ENCODE data around the gene RTL5. TPM values are rescaled to one million over a fixed set of nuclear protein-coding genes. Genes with fewer than 3 reads are reported as not detected.

The RTL5 gene
- total RNA-seq, 2 experiments from 2014 or later: 0.14 to 0.20 TPM

- Mint-ChIP-seq H3K9me3 (ENCODE audit: low read depth) (no peaks in the 10 kb centered on the region), H3K36me3 (no peaks in the 10 kb centered on the region), H3K27ac (no peak overlapping the region), H3K27me3 (peaks cover 43% of the 10 kb centered on the region), H3K4me3 (no peak overlapping the region), H3K4me1 (peaks cover 5% of the 10 kb centered on the region)
- DNase-seq (no peak), ATAC-seq (no peak)
- CTCF ChIA-PET: no interaction called here
These were observed 18.3 kb downstream of the RTL5 start for GRCh38 chrX:72113461-72113860.

- no peak for DNase-seq
- Mint-ChIP-seq H3K4me3 (no peak overlapping the region), H3K27ac (no peak overlapping the region), H3K27me3 (peaks cover 41% of the 10 kb centered on the region), H3K36me3 (peaks cover 1% of the 10 kb centered on the region), H3K9me3 (ENCODE audit: low read depth) (no peaks in the 10 kb centered on the region), H3K4me1 (peaks cover 13% of the 10 kb centered on the region)
- CTCF ChIA-PET: no interaction called here
- no peak for ATAC-seq
These were observed 20.6 kb downstream of the RTL5 start for GRCh38 chrX:72110876-72111708.

- ATAC-seq (no peak), DNase-seq (no peak)
- H3K36me3 Mint-ChIP-seq: peaks cover 1% of the 10 kb centered on the region
- H3K27ac Mint-ChIP-seq: no peak overlapping the region
- no peak overlapping the region for H3K4me3 Mint-ChIP-seq
- CTCF ChIA-PET: no interaction called here
- peaks cover 21% of the 10 kb centered on the region for H3K4me1 Mint-ChIP-seq
- no peaks in the 10 kb centered on the region for H3K9me3 Mint-ChIP-seq (ENCODE audit: low read depth)
- peaks cover 38% of the 10 kb centered on the region for H3K27me3 Mint-ChIP-seq
These were observed 21.5 kb downstream of the RTL5 start for GRCh38 chrX:72110051-72110875.

- H3K4me1 Mint-ChIP-seq: peaks cover 30% of the 10 kb centered on the region
- H3K36me3 Mint-ChIP-seq: peaks cover 1% of the 10 kb centered on the region
- peaks cover 41% of the 10 kb centered on the region for H3K27me3 Mint-ChIP-seq
- no peak overlapping the region for H3K4me3 Mint-ChIP-seq
- CTCF ChIA-PET: no interaction called here
- DNase-seq (no peak), ATAC-seq (no peak)
- no peaks in the 10 kb centered on the region for H3K9me3 Mint-ChIP-seq (ENCODE audit: low read depth)
- H3K27ac Mint-ChIP-seq: no peak overlapping the region
These were observed 23.0 kb downstream of the RTL5 start for GRCh38 chrX:72108666-72109065.

GRCh38 chrX:72107841-72108595 lies 23.7 kb downstream of the RTL5 start:
- no peak overlapping the region for H3K27ac Mint-ChIP-seq
- peaks cover 1% of the 10 kb centered on the region for H3K36me3 Mint-ChIP-seq
- CTCF ChIA-PET: no interaction called here
- no peak for DNase-seq
- H3K27me3 Mint-ChIP-seq: peaks cover 43% of the 10 kb centered on the region
- H3K4me1 Mint-ChIP-seq: peaks cover 30% of the 10 kb centered on the region
- no peak for ATAC-seq
- H3K9me3 Mint-ChIP-seq (ENCODE audit: low read depth): no peaks in the 10 kb centered on the region
- no peak overlapping the region for H3K4me3 Mint-ChIP-seq

- ATAC-seq (no peak), DNase-seq (no peak)
- H3K36me3 Mint-ChIP-seq: peaks cover 1% of the 10 kb centered on the region
- peaks cover 33% of the 10 kb centered on the region for H3K4me1 Mint-ChIP-seq
- no peaks in the 10 kb centered on the region for H3K9me3 Mint-ChIP-seq (ENCODE audit: low read depth)
- no peak overlapping the region for H3K4me3 Mint-ChIP-seq
- peaks cover 46% of the 10 kb centered on the region for H3K27me3 Mint-ChIP-seq
- H3K27ac Mint-ChIP-seq: no peak overlapping the region
- CTCF ChIA-PET: no interaction called here
These were observed 24.4 kb downstream of the RTL5 start for GRCh38 chrX:72107320-72107719.

- H3K9me3 Mint-ChIP-seq (ENCODE audit: low read depth): no peaks in the 10 kb centered on the region
- CTCF ChIA-PET: interaction anchor here (1.0 to 1.6 kb wide), 4 partner anchors 12 to 74 kb away, joined by 3 to 8 read pairs (median 5); no protein-coding TSS in a partner anchor
- ATAC-seq (peak; percentile 79), DNase-seq (peak; percentile 89)
- peaks cover 1% of the 10 kb centered on the region for H3K36me3 Mint-ChIP-seq
- peak overlapping the region; percentile 74 for H3K27ac Mint-ChIP-seq
- H3K27me3 Mint-ChIP-seq: peaks cover 44% of the 10 kb centered on the region
- H3K4me3 Mint-ChIP-seq: peak overlapping the region; percentile 35
- H3K4me1 Mint-ChIP-seq: peaks cover 52% of the 10 kb centered on the region
These were observed 26.3 kb downstream of the RTL5 start for GRCh38 chrX:72105436-72105835.

GRCh38 chrX:72102760-72103159 lies 29.0 kb downstream of the RTL5 start:
- DNase-seq: no peak
- no peak for ATAC-seq
- Mint-ChIP-seq H3K27ac (no peak overlapping the region), H3K9me3 (ENCODE audit: low read depth) (no peaks in the 10 kb centered on the region), H3K4me1 (peaks cover 62% of the 10 kb centered on the region), H3K36me3 (peaks cover 1% of the 10 kb centered on the region), H3K27me3 (peaks cover 39% of the 10 kb centered on the region), H3K4me3 (no peak overlapping the region)
- CTCF ChIA-PET: no interaction called here

- Mint-ChIP-seq H3K36me3 (peaks cover 1% of the 10 kb centered on the region), H3K9me3 (ENCODE audit: low read depth) (no peaks in the 10 kb centered on the region), H3K27me3 (peaks cover 39% of the 10 kb centered on the region), H3K27ac (peak overlapping the region; percentile 67), H3K4me1 (peaks cover 56% of the 10 kb centered on the region), H3K4me3 (peak overlapping the region; percentile 69)
- CTCF ChIA-PET: interaction anchor here (1.0 to 1.3 kb wide), 3 partner anchors 11 to 25 kb away, joined by 3 to 5 read pairs (median 4); no protein-coding TSS in a partner anchor
- DNase-seq (no peak), ATAC-seq (no peak)
These were observed 29.6 kb downstream of the RTL5 start for GRCh38 chrX:72102126-72102525.

GRCh38 chrX:72101597-72102037 lies 30.1 kb downstream of the RTL5 start:
- Mint-ChIP-seq H3K4me3 (peak overlapping the region; percentile 69), H3K4me1 (peaks cover 55% of the 10 kb centered on the region), H3K27ac (peak overlapping the region; percentile 82), H3K9me3 (ENCODE audit: low read depth) (no peaks in the 10 kb centered on the region), H3K36me3 (peaks cover under 1% of the 10 kb centered on the region), H3K27me3 (peaks cover 43% of the 10 kb centered on the region)
- peak; percentile 40 for DNase-seq
- ATAC-seq: no peak
- CTCF ChIA-PET: interaction anchor here (1.0 to 1.3 kb wide), 5 partner anchors 10 to 80 kb away, joined by 3 to 5 read pairs (median 3); no protein-coding TSS in a partner anchor

- H3K4me1 Mint-ChIP-seq: peaks cover 49% of the 10 kb centered on the region
- DNase-seq: peak; percentile 89
- CTCF ChIA-PET: interaction anchor here (0.8 to 2.0 kb wide), 7 partner anchors 10 to 82 kb away, joined by 3 to 5 read pairs (median 3); no protein-coding TSS in a partner anchor
- peak; percentile 69 for ATAC-seq
- H3K4me3 Mint-ChIP-seq: peak overlapping the region; percentile 69
- H3K9me3 Mint-ChIP-seq (ENCODE audit: low read depth): no peaks in the 10 kb centered on the region
- H3K27ac Mint-ChIP-seq: peak overlapping the region; percentile 82
- H3K27me3 Mint-ChIP-seq: peaks cover 43% of the 10 kb centered on the region
- H3K36me3 Mint-ChIP-seq: no peaks in the 10 kb centered on the region
These were observed 30.8 kb downstream of the RTL5 start for GRCh38 chrX:72100824-72101351.

GRCh38 chrX:72100051-72100755 lies 31.5 kb downstream of the RTL5 start:
- peaks cover 43% of the 10 kb centered on the region for H3K27me3 Mint-ChIP-seq
- DNase-seq: peak; percentile 42
- CTCF ChIA-PET: interaction anchor here (0.8 to 2.0 kb wide), 4 partner anchors 16 to 81 kb away, joined by 3 to 5 read pairs (median 4); no protein-coding TSS in a partner anchor
- no peaks in the 10 kb centered on the region for H3K9me3 Mint-ChIP-seq (ENCODE audit: low read depth)
- no peak overlapping the region for H3K4me3 Mint-ChIP-seq
- peak overlapping the region; percentile 82 for H3K27ac Mint-ChIP-seq
- ATAC-seq: peak; percentile 12
- H3K4me1 Mint-ChIP-seq: peaks cover 44% of the 10 kb centered on the region
- H3K36me3 Mint-ChIP-seq: no peaks in the 10 kb centered on the region
